ENCODE data around the gene KCTD16.

KCTD16 gene

DNA sequence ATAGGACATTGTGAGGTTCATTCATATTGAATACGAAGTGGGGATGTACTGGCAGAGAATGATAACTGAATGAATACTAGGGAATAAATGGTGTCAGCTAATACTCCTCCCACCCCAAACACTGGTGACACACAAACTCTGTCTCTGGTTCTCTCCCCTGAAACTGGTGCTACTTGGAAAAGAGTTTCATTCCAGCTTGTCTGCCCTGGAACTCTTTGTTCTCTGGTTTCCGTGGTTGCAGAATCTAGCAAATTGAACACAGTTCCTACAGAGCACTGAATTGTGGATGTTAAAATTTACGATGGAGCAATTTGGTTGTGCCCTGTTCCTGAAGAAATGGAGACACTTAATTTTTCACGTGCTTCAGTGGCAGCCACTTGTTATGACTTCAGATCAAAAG is 181.7 kb downstream of the KCTD16 start:
- no peak for DNase-seq

DNA sequence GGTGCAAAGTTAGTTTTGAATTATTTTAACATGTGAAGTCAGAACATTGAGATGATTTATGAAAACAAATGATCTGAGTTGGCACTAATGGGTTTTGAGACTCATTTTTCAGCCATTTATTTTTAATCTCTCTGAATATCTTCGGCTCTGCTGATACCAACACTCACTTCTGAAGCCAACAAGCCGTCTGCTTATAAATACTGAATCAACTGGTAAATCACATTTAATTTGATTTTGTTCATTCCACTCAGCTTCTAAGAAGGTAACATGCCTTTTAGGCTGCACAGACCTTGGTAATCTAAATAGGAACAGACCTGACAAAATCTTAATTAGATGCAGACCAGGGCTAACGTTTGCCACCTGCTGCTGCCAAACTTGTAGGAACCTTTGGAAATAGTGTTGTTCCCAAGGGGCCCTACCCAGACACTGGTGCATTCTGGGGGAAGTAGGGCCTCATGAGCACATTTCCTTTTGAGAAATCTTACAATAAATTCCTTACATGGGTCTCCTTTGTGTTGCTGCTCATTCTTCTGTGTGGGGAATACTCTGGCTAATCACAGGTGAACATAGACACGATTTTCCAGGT is 182.2 kb downstream of the KCTD16 start:
- no peak for DNase-seq

DNA sequence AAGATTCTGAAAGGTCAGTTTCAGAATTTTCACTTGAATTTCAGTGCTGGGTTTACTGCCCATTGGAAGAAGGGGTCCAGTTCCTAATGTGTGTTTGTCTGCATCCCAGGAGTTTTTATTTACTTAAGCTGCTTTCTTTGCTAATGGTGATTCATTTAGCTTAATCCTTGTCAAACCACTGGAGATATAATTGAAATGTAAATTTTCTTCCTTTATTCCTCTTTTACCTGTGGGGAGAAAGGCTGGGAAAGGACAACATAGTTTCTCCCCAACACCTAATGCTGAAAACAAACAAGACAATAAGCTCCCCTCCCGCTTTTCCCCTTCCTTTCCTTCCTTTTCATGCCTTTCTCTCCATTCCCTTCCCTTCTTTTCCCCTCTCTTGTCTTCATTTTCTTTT is 185.8 kb downstream of the KCTD16 start:
- no peak for DNase-seq

DNA sequence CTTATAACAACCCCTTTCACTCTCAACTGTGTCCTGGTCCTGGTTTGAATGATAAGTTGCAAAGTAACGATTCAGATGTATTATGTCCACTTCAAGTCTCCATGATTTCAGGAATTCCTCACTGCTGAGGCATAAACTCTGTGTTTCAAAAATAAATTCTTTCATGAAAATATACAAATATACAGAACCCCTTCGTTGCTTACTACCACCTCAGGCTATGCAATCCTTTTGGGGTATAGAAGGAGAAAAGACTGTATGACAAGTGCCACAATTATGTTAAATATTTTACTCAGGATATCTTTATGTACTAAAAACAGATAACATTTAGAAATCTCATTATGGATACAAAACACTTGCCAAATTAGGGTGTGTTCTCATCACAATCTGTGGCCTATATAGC is 190.7 kb downstream of the KCTD16 start:
- no peak for DNase-seq

DNA sequence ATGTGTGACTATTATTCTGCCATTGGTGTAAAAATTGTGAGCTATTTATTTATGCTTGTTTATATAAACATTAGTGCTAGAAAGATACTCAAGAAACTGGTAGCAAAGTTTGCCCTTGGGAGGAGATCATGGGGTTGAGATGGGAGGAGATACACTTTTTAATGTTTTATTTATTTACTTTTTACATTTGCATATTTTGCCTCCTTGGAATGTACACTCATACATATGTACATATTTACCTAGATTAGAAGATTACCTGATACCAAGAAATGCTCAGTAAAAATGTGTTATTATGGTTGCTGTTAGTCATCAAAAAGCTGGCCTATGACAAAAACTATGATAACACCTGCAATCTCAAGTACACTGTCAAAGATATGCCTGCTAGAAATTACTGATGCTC is 195.2 kb downstream of the KCTD16 start:
- DNase-seq, result no peak

DNA sequence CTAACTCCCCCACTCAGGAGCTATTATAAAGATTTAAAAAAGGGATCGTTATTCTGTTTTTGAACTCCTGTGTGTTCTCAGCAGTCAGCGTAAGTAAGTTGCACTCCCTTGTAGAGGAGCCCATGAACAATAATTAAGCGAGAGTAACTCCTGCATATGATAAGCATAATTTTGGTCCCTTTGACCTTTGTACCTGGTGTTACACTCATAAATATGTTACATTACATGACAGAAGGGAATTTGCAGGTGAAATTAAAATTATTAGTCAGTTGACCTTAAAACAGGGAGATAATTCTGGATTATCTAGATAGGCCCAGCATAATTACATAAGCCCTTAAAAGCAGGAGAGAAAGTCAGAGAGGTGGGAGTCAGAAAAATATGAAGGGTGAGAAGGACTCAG is 197.3 kb downstream of the KCTD16 start:
- DNase-seq, result no peak

DNA sequence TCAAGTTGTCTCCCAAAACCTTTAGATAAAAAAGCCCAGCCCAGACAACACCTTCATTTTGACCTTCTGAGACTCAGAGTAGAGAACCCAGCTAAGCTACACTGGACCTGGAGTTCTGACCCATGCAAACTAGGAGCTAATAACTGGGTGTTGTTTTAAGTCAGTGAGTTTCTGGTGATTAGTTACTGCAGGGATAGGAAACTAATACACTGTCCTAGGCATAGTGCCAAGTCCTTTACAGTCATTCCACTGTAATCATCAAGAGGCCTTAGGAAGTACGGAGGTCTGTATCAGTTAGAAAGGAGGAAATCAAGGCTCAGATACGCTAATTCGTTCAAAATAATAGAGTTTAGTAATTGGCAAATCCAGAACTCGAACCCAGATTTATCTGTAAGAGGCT is 197.9 kb downstream of the KCTD16 start:
- no peak for DNase-seq

DNA sequence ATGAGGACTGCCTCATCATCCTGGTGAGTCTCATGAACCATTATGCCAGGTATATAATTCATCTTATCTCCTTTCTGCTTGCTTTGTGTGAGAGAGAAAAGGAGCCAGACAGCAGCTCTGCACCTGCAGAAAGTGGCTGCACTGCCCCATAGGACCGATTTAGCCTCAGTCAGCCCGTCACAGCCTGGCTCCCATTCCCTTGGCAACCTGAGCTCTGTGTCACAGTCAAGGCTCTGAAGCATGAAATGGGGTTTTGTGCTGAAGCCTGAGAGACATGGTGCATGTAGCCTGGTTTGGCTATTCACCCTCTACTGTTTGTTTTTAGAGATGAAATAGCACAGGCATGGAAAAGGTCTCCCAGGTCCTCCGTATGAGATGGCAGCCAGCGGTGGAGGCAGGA is 198.3 kb downstream of the KCTD16 start:
- DNase-seq, result no peak

DNA sequence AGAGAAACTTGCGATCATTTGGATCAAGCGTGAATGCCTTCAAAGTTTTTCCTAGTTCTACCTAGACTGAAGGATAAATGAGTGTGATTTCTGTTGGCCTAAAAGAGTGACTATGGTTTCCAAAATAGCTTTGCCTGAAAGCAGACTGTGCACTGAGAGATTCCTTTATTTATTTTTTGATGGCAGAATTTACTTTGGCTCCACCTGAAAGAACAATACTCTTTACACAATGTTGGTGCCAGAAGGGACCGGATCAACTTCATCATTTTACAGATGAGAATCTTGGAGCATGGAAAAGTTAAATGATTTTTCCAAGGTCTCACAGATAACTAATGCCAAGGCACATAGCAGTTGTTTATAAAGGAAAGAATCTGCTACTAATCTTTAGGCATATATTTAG is 199.6 kb downstream of the KCTD16 start:
- no peak for DNase-seq

DNA sequence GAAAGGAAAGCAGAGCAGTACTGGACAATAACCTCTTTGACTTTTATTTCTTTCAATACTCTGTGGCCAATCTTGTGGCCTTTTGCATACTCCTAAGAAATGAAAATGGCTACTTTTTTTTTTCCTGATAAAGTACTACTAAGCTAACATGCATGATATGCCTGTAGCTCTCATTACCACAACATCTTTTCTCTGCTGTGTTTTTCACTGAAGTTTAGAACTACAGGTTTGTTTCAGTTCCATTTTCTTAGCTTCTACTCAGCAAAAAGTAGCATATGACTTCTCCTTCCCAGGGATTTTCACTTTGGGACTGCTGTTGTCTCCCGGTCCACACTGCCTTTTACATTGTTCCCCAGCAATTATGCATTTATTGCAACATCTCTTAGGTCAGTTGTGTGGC is 204.0 kb downstream of the KCTD16 start:
- no peak for DNase-seq

DNA sequence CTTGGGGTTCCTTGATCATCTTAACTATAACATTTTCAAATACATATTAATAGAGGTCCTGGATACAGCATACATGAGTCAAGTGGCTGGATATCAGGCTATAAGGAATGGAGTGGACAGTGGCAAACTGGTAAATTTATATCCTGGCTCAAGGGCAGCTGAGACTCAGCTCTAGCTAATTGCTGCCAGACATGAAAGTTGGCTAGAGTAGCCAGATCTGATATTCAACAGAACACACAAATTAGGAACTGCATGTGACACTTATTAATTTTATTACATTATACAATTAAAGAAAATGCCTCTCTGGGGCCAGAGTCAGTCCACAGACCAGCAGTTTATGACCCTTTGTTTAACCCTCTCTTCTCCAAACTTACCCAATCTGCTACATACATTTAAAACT is 206.5 kb downstream of the KCTD16 start:
- no peak for DNase-seq

DNA sequence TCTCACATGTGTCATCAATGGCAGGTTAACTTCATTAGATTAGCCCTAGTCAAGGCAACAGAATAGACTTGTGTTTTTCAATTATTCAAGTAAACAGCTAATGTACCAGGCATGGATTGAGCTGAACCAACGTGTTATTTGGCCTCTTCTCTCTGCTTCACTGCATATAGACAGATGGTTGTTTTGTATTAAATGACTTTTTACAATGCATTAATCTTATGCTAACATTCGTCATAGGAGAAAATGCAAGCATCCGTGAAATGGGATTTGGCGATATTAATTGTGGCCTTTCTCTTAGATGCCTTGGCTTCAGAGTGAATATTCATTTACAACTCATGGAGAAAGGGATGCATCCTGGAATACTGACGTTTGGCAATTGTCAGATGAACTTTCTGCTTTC is 208.0 kb downstream of the KCTD16 start:
- DNase-seq, result no peak

DNA sequence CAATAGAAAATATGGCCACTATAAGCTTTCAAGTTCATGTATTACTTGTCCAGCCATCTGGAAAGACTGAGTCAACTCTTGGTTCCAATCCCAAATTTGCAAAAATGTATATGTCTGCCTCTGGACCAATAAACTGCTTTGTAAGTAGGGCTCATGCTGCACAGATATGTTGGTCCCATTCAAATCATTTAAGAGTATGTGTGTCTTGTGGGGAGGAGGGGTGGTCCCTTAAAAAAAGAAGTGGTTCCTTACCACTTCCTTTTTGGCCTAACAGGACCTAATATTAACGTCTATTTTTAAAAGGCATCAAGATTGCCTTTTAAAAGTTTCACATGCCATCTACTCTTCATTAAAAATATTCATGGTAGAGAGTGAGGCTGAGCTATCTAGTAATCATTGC is 214.9 kb downstream of the KCTD16 start:
- DNase-seq, result no peak

DNA sequence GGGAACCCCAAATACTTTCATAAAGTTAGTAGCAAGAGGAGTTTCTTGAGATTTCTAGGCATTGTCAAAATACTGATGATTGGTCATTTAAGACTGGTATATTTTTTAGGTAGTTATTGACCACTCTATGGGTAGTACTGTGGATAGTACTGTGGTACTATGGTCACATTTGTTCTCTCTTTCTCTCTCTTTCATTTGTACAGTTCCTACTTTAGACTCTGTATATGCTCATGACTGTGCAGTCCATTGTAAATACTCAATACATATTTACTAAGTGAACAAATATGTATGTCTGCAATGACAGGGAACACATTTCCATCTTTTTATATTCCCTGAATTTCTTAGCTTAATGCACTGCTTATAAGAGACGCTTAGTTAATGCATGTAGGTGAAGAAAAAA is 215.6 kb downstream of the KCTD16 start:
- no peak for DNase-seq

DNA sequence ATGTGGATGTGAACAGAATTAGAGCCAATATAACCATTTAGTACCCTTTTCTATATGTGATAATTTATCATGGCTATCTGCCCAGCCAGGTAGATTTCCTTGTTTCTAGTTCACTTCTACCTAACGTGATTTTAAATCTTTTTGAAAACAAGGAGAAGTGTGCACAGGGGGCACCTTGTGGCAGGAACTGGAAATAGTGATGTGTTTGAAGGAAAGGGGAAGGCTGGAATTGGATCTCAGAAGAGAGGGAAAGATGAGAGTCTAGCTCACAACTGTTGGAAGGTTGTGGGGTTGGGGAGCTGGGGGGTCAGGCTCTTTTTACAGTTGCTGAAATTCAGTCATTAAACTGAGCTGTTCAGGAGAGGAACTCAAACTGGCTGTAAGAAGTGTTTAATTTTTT is 219.5 kb downstream of the KCTD16 start:
- DNase-seq, result no peak

DNA sequence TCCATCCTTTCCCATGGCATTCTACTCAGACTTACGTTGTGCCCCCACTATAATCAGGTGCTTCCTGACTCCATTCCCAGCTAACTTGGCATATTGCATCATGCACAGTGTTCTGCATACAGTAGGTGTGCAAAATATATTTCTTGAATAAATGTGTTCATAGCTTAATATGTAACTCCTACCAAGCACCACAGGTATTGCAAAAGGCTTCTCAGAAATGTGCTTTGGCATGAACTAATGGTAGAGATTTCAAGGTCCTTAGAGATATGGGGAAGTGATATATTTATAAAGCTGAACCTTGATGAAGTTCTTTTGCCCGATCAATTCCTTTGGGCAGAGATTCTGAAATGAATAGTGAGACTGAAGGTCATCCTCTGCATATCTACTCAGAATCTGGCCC is 220.4 kb downstream of the KCTD16 start:
- DNase-seq, result no peak

DNA sequence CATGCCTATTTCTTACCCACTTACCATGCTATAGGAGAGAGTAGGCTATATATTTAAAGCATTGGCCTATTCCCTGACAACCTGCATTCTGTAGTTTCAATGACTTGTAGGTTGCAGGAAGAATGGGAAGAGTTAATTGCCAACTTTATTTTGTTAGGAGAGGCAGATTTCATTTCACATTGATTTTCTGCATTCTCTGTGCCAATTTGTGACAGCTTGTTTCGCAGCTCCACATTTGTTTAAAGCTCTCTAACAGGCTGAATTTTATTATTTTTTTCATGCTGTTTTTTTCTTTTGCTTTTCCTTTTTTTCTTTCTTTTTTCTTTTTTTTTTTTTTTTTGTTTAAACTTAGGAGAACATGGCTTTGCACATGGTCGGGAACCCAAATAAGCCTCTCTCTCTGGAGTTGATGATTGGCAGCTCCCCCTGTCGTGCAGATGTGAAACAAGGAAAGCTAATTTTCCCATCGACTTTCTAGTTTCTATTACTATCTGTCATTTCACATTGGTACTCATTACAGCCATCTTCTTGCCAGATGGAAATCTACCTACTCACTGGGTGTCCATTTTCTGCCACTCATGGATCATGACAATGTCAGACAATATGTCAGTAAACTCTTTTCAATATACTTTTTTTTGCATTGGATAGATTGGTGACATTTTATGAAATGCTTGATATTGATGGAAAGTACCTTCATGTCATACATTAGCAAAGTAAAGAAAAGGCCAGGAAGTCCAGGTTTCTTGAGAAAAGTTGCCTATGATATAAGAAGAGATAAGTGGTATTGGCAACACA is 223.2 kb downstream of the KCTD16 start:
- DNase-seq, result no peak

DNA sequence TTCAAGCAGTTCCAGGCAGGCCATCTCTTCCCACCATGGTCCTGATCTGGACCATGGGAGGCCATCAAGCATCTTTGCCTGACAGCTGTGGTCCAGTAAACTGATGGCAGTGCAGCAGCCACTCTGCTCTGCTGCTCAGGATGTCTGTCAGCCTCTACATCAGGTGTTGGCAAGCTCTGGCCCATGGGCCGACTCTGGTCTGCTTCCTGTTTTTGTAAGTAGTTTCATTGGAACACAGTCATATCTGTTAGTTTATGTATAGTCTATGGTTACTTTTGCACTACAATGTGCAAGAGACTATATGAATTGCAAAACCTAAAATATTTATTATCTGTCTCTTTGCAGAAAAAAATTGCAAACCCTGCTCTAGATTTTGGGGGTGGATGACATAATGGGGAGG is 225.0 kb downstream of the KCTD16 start:
- DNase-seq, result no peak

DNA sequence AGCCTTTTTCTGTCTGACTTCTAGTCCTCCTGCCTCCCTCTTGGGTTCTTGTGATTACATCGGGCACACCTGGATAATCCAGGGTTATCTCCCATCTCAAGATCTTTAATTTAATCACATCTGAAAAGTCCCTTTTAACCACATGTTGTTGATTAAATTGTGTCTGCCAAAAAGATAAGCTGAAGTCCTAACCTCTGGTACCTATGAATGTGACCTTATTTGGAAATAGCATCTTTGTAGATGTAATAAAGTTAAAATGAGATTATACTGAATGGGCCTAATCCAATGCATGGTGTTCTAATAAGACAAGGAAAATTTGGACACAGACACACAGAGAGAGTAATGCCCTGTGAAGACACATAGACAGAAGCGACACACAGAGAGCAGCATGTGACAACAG is 232.4 kb downstream of the KCTD16 start:
- no peak for DNase-seq

DNA sequence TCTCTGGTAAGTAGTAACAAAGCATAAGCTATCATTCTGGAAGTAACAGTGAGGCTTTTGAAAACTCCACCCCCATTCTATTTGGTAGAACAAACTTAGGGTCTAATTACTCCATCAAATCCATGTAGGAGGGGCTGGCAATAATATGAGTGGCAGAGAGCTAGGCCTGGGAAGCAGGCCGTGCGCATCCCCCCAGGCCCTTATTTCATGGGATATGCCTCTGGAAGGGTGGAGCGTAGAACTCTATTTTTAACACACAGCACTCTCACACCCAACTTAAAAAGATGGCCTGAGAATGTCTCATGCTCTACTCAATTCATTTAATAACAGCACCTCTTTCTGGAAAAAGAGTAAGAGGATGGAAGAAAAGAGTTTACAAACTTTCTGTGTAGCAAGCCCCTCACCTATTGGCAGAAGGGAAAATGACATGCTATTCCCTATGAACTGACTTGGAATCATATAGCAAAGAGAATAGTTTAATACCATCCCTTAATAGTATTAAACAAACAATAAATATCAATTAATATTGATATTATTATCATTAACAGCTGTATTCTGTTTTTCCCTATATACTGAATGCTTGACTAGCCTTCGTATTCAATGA is 233.2 kb downstream of the KCTD16 start:
- no peak for DNase-seq

DNA sequence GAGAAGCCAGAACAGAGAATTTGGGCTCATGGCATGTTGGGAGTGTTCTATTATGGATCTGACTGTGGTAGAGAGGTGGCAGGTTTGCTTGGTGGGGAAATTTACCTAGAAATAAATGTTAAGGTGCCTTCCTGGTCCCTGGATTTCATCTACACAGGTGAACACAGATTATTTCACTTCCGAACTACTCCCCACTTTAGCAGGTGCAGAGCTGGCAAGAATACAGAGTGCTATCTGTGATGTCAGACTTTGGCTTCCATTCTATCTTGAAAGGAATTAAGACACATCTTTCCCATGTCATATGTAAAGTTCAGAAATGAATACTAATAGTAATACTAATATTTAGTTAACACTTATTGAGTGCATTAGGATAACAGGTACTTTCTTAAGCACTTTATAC is 234.0 kb downstream of the KCTD16 start:
- no peak for DNase-seq

DNA sequence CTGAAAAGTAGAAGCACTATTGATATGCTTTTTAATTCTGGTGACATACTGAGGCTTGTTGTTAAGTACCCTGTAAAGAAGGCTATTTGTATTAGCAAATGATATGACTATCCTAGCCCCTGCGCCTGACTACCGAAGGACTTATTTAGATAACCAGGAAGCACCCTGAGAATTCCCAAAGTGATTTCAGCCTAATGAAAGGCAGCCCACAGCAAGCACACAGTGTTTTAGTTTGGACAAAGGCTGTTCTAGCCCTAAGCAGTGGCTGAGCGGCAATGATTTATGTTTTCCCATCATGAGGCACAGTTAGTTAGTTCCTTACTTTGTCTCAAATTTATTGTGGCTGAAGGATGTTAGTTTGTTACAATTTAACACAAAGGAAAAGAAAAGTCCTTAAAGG is 235.3 kb downstream of the KCTD16 start:
- DNase-seq, result no peak

DNA sequence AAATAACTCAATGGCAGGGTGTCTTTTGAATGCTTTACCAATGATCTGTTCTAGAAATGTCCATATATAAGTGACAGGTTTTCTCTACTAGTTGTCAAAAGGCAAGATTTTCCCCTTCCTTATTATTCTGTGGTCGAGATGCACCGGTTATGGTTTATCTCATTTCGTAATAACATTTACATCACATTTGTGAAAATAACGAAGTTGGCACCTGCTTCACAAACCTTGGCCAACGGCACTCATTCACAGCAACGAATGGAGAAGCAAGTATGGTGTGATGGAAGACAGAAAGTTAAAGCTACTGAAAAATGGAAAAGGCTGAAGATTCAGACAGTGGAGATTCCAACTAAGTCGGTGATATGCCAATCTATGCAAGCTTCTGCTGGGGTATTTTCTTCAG is 235.8 kb downstream of the KCTD16 start:
- no peak for DNase-seq

DNA sequence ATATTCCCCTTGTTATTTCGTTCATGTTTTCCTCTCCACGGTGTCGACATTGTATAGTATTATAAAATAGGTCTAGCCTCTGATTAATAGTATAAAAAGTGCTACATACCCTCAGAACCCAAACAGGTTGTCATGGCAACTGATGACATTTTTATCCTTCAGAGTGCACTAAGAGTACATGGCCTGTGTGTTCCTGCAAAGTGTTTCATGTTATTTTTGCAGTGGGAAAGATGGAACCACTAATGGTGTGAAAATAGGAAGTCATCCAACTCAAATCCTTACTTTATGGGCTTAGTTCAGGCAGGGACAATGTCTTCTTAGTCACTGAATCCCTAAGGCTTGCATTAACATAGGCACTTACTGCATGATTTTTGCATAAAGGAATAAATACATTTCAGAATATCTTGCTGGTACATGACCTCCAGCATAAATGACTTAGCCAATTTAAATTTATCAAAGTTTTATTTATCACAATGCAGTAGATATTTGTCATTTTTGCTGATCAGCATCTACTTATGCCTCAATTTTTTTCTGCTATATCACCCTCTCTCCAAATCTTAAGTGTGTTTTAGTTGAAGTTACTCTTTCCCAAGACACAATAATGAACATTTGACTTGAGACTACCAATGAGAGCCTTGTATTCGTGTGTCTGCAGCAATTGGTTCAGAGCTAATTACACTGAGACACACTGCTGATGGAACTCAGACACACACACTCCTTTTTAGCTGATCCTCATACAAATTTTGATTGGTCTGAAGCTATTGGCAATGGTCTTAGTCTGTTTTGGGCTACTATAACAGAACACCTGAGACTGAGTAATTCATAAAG is 243.7 kb downstream of the KCTD16 start:
- DNase-seq, result no peak
